ENCODE measurements around the gene GBE1. TPM values are rescaled to one million over a fixed set of nuclear protein-coding genes. Genes with fewer than 3 reads are reported as not detected.

The GBE1 gene
- total RNA-seq, 5 donors from 2014 or later (not counting 1 experiment from before 2014, with no cell fraction given), result 8.1 to 9.2 (median 8.7) TPM

GRCh38 chr3:81643721-81644120 lies 117.7 kb downstream of the GBE1 start:
- no peak overlapping the region for H3K27ac ChIP-seq (ENCODE audit: low read length)
- ATAC-seq (replicated peaks in 1 of 4) (no peak), DNase-seq (no peak)
- Mint-ChIP-seq H3K4me3 (no peak overlapping the region), H3K4me1 (no peaks in the 10 kb centered on the region), H3K9me3 (no peaks in the 10 kb centered on the region), H3K27ac (no peak overlapping the region), H3K36me3 (peaks cover 13% of the 10 kb centered on the region), H3K27me3 (no peaks in the 10 kb centered on the region)
- H3K4me3 ChIP-seq (ENCODE audit: control insufficient read depth in 1 of 2, extremely low read depth in 1 of 2, low read length in 1 of 2), result no peak overlapping the region
- WGBS (ENCODE audit: insufficient coverage), result 100% methylated on average over 2 of the region's 2 CpGs
- no peaks in the 10 kb centered on the region for H3K27me3 ChIP-seq (replicated peaks in 1 of 2; ENCODE audit: control insufficient read depth in 2 of 2, extremely low read depth in 1 of 2, insufficient read depth in 2 of 2, low read length in 1 of 2)
- ChIA-PET POLR2A (no interaction called here), CTCF (interaction anchor here in 1 of 2 donors (0.7 kb wide), 1 partner anchor 622 kb away, joined by 3 read pairs; no protein-coding TSS in a partner anchor)
- H3K36me3 ChIP-seq (ENCODE audit: control insufficient read depth in 2 of 2, extremely low read depth in 1 of 2, insufficient read depth in 1 of 2, low read length in 1 of 2), result no peaks in the 10 kb centered on the region
- H3K9me3 ChIP-seq, result no peaks in the 10 kb centered on the region
- no peaks in the 10 kb centered on the region for H3K4me1 ChIP-seq (ENCODE audit: control insufficient read depth in 1 of 2, extremely low read depth in 1 of 2, insufficient read depth in 2 of 2, low read length in 2 of 2)

DNA sequence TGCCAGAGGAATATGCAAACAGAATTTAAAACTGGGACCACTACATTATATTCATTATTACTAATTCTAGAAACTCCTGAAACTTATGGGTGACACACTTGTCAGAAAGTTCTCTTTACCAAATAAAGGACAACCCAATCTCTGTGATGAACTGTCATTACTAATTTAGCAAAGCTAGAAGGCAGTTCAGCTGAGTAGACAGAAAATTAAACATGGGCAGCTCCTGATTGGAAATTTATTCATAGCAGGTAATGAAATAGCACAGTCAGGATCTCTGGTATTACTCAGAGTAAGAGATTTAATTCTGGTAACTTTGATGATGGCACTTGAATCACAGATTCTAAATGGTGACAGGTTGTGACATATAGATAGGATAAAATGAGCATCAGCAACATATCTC lies 123.0 kb downstream of the GBE1 start:
- H3K27me3 ChIP-seq (replicated peaks in 1 of 2; ENCODE audit: control insufficient read depth in 2 of 2, extremely low read depth in 1 of 2, insufficient read depth in 2 of 2, low read length in 1 of 2), result no peaks in the 10 kb centered on the region
- H3K36me3 ChIP-seq (ENCODE audit: control insufficient read depth in 2 of 2, extremely low read depth in 1 of 2, insufficient read depth in 1 of 2, low read length in 1 of 2), result no peaks in the 10 kb centered on the region
- no peaks in the 10 kb centered on the region for H3K9me3 Mint-ChIP-seq
- CTCF ChIA-PET, result no interaction called here
- POLR2A ChIA-PET, result interaction anchor here in 1 of 2 donors (0.6 kb wide), 1 partner anchor 17 kb away, joined by 4 read pairs; no protein-coding TSS in a partner anchor
- H3K4me1 Mint-ChIP-seq, result no peaks in the 10 kb centered on the region
- no peak for ATAC-seq (replicated peaks in 1 of 4)
- H3K27ac ChIP-seq (ENCODE audit: low read length), result no peak overlapping the region
- no peak for DNase-seq
- H3K36me3 Mint-ChIP-seq, result peaks cover 23% of the 10 kb centered on the region
- H3K9me3 ChIP-seq, result no peaks in the 10 kb centered on the region
- H3K27me3 Mint-ChIP-seq, result no peaks in the 10 kb centered on the region
- H3K4me1 ChIP-seq (ENCODE audit: control insufficient read depth in 1 of 2, extremely low read depth in 1 of 2, insufficient read depth in 2 of 2, low read length in 2 of 2), result no peaks in the 10 kb centered on the region
- no peak overlapping the region for H3K4me3 ChIP-seq (ENCODE audit: control insufficient read depth in 1 of 2, extremely low read depth in 1 of 2, low read length in 1 of 2)
- H3K27ac Mint-ChIP-seq, result no peak overlapping the region
- H3K4me3 Mint-ChIP-seq, result no peak overlapping the region

DNA sequence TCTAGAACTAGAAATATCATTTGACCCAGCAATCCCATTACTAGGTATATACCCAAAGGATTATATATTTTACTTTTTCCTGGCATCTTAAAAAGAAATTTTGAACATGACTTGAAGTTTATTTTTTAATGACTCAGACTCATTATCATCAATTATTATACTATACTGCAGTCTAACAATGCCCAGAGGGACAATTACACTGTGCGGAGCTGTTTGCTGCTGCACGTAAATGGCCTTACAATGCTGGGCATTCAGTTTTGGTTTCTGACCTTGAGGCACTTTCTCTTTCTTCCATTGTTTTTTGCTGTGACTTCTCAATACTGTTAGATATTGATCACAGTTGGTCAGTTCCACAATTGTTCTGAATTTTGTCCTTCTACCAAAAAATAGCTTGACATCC lies 128.8 kb downstream of the GBE1 start:
- Histone ChIP-seq H3K27me3 (replicated peaks in 1 of 2; ENCODE audit: control insufficient read depth in 2 of 2, extremely low read depth in 1 of 2, insufficient read depth in 2 of 2, low read length in 1 of 2) (no peaks in the 10 kb centered on the region), H3K4me3 (ENCODE audit: control insufficient read depth in 1 of 2, extremely low read depth in 1 of 2, low read length in 1 of 2) (no peak overlapping the region), H3K36me3 (ENCODE audit: control insufficient read depth in 2 of 2, extremely low read depth in 1 of 2, insufficient read depth in 1 of 2, low read length in 1 of 2) (no peaks in the 10 kb centered on the region), H3K27ac (ENCODE audit: low read length) (no peak overlapping the region), H3K9me3 (no peaks in the 10 kb centered on the region), H3K4me1 (ENCODE audit: control insufficient read depth in 1 of 2, extremely low read depth in 1 of 2, insufficient read depth in 2 of 2, low read length in 2 of 2) (no peaks in the 10 kb centered on the region)
- Mint-ChIP-seq H3K27ac (no peak overlapping the region), H3K4me3 (no peak overlapping the region), H3K27me3 (no peaks in the 10 kb centered on the region), H3K36me3 (peaks cover 33% of the 10 kb centered on the region), H3K4me1 (no peaks in the 10 kb centered on the region), H3K9me3 (peaks cover 0 to 4% (median 0%) of the 10 kb centered on the region in 3 donors)
- DNase-seq (no peak), ATAC-seq (replicated peaks in 1 of 4) (no peak)
- ChIA-PET POLR2A (no interaction called here), CTCF (no interaction called here)
- 100% methylated on average over 1 of the region's 2 CpGs for WGBS (ENCODE audit: insufficient coverage)

DNA sequence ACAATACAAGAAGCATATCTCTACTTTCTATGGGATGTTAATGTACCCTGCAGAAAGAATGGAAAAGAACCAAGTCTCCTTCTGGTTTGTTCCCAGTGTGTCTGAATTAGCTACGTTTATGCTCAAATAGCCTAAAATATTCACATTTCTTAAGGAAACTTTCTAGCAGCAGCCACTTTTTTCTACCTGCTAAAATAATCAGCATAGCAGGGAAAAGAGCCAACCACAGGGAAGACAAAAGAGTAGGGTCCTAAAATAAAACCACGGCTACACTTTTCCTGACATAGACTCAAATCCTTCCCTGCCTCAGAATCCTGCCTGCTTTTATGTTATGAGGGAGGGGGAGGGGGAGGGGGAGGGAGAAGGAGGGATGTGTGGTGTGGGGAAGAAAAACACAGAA lies 136.7 kb downstream of the GBE1 start:
- WGBS (ENCODE audit: insufficient coverage), result 88% methylated on average over 1 of the region's 2 CpGs
- Mint-ChIP-seq H3K9me3 (peaks cover 0 to under 1% (median 0%) of the 10 kb centered on the region in 3 donors), H3K4me3 (no peak overlapping the region), H3K36me3 (peaks cover 2% of the 10 kb centered on the region), H3K4me1 (no peaks in the 10 kb centered on the region), H3K27ac (no peak overlapping the region), H3K27me3 (no peaks in the 10 kb centered on the region)
- no peak overlapping the region for H3K4me3 ChIP-seq (ENCODE audit: control insufficient read depth in 1 of 2, extremely low read depth in 1 of 2, low read length in 1 of 2)
- no peaks in the 10 kb centered on the region for H3K27me3 ChIP-seq (replicated peaks in 1 of 2; ENCODE audit: control insufficient read depth in 2 of 2, extremely low read depth in 1 of 2, insufficient read depth in 2 of 2, low read length in 1 of 2)
- ChIA-PET POLR2A (no interaction called here), CTCF (no interaction called here)
- DNase-seq, result no peak
- H3K9me3 ChIP-seq, result no peaks in the 10 kb centered on the region
- no peaks in the 10 kb centered on the region for H3K4me1 ChIP-seq (ENCODE audit: control insufficient read depth in 1 of 2, extremely low read depth in 1 of 2, insufficient read depth in 2 of 2, low read length in 2 of 2)
- no peaks in the 10 kb centered on the region for H3K36me3 ChIP-seq (ENCODE audit: control insufficient read depth in 2 of 2, extremely low read depth in 1 of 2, insufficient read depth in 1 of 2, low read length in 1 of 2)
- ATAC-seq (replicated peaks in 1 of 4), result no peak
- H3K27ac ChIP-seq (ENCODE audit: low read length), result no peak overlapping the region

DNA sequence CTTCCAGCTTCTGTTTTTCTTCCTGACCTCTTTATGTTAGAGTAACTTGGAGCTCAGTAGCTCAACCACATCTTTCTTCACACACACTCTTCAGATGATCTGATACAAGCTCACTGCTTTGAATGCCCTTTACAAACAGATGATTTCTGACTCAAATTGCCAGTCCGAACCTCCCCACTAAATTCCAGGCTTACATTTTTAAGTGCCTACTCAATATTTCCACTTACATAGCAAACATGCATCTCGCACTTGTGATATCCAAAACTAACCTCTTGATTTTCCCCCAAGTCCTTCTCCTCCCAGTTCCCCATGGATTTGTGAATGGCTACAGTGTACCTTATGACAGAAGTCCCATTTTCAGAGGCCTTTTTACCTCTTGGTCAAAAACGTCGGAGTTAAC lies 139.1 kb downstream of the GBE1 start:
- DNase-seq (no peak), ATAC-seq (replicated peaks in 1 of 4) (no peak)
- CTCF ChIA-PET, result no interaction called here
- Mint-ChIP-seq H3K9me3 (no peaks in the 10 kb centered on the region), H3K36me3 (peaks cover 5% of the 10 kb centered on the region), H3K4me1 (no peaks in the 10 kb centered on the region), H3K27me3 (no peaks in the 10 kb centered on the region), H3K4me3 (no peak overlapping the region), H3K27ac (no peak overlapping the region)
- Histone ChIP-seq H3K36me3 (ENCODE audit: control insufficient read depth in 2 of 2, extremely low read depth in 1 of 2, insufficient read depth in 1 of 2, low read length in 1 of 2) (no peaks in the 10 kb centered on the region), H3K4me1 (ENCODE audit: control insufficient read depth in 1 of 2, extremely low read depth in 1 of 2, insufficient read depth in 2 of 2, low read length in 2 of 2) (no peaks in the 10 kb centered on the region), H3K27ac (ENCODE audit: low read length) (no peak overlapping the region), H3K4me3 (ENCODE audit: control insufficient read depth in 1 of 2, extremely low read depth in 1 of 2, low read length in 1 of 2) (no peak overlapping the region), H3K9me3 (no peaks in the 10 kb centered on the region), H3K27me3 (replicated peaks in 1 of 2; ENCODE audit: control insufficient read depth in 2 of 2, extremely low read depth in 1 of 2, insufficient read depth in 2 of 2, low read length in 1 of 2) (no peaks in the 10 kb centered on the region)
- POLR2A ChIA-PET, result no interaction called here
- WGBS (ENCODE audit: insufficient coverage), result 70% methylated on average over 3 of the region's 4 CpGs

GRCh38 chr3:81621277-81621676 lies 140.2 kb downstream of the GBE1 start:
- no peak overlapping the region for H3K27ac Mint-ChIP-seq
- CTCF ChIA-PET, result no interaction called here
- POLR2A ChIA-PET, result no interaction called here
- no peaks in the 10 kb centered on the region for H3K27me3 Mint-ChIP-seq
- 88% methylated on average over 4 of the region's 5 CpGs for WGBS (ENCODE audit: insufficient coverage)
- Histone ChIP-seq H3K27me3 (replicated peaks in 1 of 2; ENCODE audit: control insufficient read depth in 2 of 2, extremely low read depth in 1 of 2, insufficient read depth in 2 of 2, low read length in 1 of 2) (no peaks in the 10 kb centered on the region), H3K9me3 (no peaks in the 10 kb centered on the region), H3K27ac (ENCODE audit: low read length) (no peak overlapping the region), H3K36me3 (ENCODE audit: control insufficient read depth in 2 of 2, extremely low read depth in 1 of 2, insufficient read depth in 1 of 2, low read length in 1 of 2) (no peaks in the 10 kb centered on the region), H3K4me3 (ENCODE audit: control insufficient read depth in 1 of 2, extremely low read depth in 1 of 2, low read length in 1 of 2) (no peak overlapping the region), H3K4me1 (ENCODE audit: control insufficient read depth in 1 of 2, extremely low read depth in 1 of 2, insufficient read depth in 2 of 2, low read length in 2 of 2) (no peaks in the 10 kb centered on the region)
- H3K36me3 Mint-ChIP-seq, result peaks cover 5% of the 10 kb centered on the region
- H3K4me1 Mint-ChIP-seq, result no peaks in the 10 kb centered on the region
- no peak overlapping the region for H3K4me3 Mint-ChIP-seq
- DNase-seq (no peak), ATAC-seq (replicated peaks in 1 of 4) (no peak)
- no peaks in the 10 kb centered on the region for H3K9me3 Mint-ChIP-seq

DNA sequence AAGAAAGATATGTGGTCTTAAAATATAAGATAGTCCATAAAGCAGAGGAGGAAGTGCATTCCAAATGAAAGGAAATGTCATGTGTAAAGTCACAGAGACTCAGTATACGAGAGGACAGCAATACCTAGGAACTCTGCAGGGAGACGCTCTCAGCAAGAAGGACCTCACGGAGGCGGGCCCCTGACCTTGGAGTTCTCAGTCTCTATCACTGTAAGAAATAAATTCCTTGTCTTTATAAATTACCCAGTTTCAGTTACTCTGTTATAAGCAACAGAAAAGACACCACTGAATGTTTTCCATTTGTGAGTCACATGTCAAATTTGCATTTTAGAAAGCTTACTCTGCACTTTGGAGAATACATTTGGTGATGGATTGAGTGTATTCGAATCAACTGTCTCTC lies 140.6 kb downstream of the GBE1 start:
- WGBS (ENCODE audit: insufficient coverage), result no CpG with 5 or more reads among the region's 5 CpGs
- Mint-ChIP-seq H3K27me3 (no peaks in the 10 kb centered on the region), H3K27ac (no peak overlapping the region), H3K4me3 (no peak overlapping the region), H3K36me3 (peaks cover 5% of the 10 kb centered on the region), H3K4me1 (no peaks in the 10 kb centered on the region), H3K9me3 (no peaks in the 10 kb centered on the region)
- Histone ChIP-seq H3K27me3 (replicated peaks in 1 of 2; ENCODE audit: control insufficient read depth in 2 of 2, extremely low read depth in 1 of 2, insufficient read depth in 2 of 2, low read length in 1 of 2) (no peaks in the 10 kb centered on the region), H3K4me1 (ENCODE audit: control insufficient read depth in 1 of 2, extremely low read depth in 1 of 2, insufficient read depth in 2 of 2, low read length in 2 of 2) (no peaks in the 10 kb centered on the region), H3K4me3 (ENCODE audit: control insufficient read depth in 1 of 2, extremely low read depth in 1 of 2, low read length in 1 of 2) (no peak overlapping the region), H3K27ac (ENCODE audit: low read length) (no peak overlapping the region), H3K9me3 (no peaks in the 10 kb centered on the region), H3K36me3 (ENCODE audit: control insufficient read depth in 2 of 2, extremely low read depth in 1 of 2, insufficient read depth in 1 of 2, low read length in 1 of 2) (no peaks in the 10 kb centered on the region)
- POLR2A ChIA-PET, result no interaction called here
- CTCF ChIA-PET, result no interaction called here
- DNase-seq, result no peak
- no peak for ATAC-seq (replicated peaks in 1 of 4)
